CD4-positive, alpha-beta T cell treated with Interleukin-17A for 1 hour (primary cell): ENCODE results near the gene DIP2B.

Experiments
- DNase-seq: peaks from one replicate; pipeline ENCODE4 v3.0.0-alpha.2; 2020

Gene DIP2B

DNA sequence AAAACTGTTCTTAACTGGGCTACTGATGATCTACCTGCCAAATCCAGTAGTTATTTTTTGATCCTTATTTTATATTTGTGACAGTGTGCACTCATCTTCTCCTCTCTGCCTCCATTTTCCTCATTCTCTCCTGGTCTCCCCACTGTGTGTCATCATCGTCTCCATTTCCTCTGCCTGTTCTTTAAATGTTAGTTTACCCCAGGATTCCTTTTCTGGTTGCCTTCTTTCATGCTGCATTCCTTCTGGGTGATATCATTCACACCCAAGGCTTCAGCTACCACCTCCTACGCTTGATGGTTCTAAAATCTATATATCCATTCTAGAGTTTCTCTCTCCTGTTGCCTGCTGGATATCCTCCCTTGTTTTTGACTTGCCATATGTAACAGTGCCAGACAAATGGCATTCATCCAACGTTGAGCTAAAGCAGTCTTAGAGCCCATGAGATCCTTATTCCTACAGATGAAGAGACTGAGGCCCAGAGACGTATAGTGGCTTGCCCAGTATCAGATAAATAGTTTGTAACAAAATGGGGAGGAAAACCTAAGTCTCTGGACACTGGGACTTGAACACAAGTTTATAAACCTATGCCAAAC is 109.5 kb downstream of the DIP2B start:
- no peak for DNase-seq

DNA sequence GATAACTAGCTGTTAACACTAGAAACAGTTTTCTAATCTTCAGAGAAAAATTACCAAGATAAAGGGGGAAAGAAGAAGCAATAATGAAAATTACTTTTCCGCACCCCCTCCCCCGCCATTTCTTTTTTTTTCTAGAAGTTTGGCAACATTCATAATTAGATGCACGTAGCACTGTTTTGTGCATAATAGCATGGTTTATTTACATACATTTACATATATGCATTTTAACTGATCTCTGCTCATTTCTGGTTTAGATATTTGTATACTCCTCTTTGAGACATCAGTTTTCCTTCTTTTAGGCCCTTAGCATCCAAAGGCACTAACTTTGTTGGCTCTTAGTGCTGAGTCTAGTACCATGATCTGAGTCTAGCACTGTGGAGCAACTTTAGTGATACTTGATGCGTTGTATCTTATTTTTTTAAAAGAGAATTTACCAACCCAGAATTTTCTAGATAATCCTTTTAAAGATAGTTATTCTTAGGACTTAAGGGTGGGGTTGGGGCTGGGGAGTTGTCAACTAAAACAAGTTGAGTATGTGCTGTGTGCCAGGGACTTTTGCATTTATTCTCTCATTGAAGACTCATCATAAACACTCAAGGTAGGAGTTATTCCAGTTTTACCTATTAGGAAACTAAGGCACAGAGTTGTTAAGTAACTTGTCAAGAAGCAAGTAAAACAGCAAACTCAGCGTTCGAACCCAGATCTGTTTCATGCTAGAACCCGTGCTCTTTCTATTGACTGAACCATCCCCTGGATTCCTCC is 110.5 kb downstream of the DIP2B start:
- DNase-seq: no peak

DNA sequence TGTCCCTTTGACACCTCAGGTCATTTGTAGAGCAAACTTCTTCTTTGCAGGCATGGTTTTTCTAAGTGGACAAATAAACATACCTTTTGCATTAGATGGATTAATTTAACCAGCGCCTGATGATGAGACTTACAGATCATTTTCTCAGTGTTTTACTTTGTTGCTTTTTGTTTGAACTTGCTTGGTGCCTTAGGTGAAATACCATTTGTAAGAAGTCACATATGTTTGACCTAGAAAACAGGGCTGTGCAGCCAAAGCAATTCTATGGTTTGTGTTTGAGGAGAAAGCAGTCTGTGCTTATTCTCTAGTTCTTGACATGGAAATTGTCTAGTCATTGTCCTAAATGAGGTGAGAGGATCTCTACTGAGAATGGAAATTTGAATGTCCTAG is 111.1 kb downstream of the DIP2B start:
- no peak for DNase-seq

DNA sequence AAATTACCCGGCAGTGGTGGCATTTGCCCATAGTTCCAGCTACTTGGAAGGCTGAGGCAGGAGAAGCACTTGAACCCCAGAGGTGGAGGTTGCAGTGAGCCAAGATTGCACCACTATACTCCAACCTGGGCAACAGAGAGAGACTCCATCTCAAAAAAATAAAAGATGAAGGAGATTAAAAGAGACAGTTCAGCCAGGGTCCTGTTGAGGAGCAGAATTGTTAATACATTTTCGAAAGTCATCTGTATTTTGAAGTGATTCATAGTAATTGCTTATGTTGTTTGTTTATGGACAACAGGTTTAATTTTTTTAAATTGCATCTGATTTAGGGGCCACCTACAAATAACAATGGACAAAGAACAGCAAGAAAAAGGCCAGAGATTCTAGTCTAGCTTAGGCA is 112.9 kb downstream of the DIP2B start:
- DNase-seq: no peak

DNA sequence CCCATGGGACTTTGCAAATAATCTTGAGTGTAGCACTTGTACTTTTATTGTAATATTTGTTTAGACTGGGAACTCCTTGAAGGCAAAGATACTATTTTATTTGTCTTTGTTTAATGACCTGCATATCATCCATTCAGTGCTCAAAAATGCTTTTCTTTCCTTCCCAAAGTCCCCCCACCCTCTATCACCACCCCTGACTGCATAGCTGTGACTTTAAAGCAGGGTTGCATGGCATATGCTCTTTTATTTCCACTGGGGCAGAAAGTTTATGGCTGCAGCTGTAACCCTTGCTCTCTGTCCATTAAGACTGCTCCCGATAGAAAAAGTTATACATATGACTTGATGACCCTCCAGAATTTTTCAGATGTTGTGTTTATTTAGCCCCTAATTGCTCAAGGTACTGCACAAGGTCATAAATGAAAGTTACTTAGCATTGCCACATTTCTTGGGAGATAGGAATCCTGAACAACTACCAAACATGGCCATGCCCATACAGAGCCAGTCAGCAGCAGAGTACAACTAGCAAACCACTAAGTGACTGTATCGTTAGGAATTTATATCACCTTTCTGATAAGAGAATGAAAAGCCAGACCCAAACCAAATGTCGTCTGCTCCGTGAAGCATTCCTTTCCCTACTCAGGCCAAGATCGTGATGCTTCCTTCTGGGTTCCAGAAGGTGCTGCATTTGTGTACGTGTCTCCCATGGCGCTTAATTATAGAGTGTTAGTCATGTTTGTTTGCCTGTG is 114.3 kb downstream of the DIP2B start:
- DNase-seq: no peak

DNA sequence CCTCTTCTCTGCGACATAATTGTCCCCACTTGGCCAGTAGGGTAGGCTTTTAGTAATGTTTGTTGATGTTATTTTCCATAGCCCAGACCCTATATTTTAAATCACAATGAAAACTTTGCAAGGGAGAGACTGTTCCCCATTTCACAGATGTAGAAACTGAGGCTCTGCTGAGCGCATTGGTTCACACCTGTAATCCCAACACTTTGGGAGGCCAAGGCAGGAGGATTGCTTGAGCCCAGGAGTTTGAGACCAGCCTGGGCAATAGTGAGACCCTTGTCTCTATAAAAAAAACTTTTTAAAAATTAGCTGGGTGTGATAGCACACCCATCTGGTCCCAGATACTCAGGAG is 114.8 kb downstream of the DIP2B start:
- DNase-seq: no peak

DNA sequence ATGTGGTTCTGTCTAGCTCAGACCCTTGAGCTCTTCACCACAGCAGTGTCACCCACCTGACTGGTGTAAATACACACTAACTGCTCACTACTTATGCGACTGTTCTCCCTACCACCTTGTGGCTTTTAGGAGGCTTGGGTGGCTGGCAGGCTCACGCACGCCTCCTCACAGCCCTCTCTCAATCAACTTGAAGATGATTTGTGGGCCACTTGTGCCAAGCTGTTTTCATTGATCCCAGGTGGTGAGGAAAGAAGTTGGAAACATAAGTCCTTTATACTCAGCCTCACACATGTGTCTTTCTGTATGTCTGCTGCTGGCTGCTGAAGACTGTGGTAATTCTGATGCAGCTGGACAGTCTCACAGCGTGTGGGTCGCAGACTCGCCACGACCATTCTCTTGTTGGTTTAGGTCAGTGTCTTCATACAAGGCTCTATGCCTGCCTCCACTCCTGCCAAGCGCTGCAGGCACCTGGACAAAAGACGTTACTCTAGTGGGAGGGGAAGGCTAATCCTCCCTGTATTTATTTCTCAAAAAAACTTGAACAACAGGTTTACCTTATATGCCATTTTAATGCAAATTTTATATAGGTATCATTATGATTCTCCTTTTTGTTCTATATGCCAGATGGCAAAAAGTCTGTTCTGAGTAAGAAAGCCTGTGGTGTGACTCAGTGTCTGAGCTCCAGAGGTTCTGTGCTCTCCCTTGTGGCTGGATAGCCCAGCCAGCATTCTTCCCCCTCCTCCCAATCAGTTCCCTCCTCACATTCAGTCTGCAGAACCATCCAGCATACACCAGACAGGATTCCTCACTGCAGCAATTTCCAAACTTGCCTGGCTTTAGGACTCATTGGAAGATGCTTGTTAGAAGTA is 115.6 kb downstream of the DIP2B start:
- no peak for DNase-seq

DNA sequence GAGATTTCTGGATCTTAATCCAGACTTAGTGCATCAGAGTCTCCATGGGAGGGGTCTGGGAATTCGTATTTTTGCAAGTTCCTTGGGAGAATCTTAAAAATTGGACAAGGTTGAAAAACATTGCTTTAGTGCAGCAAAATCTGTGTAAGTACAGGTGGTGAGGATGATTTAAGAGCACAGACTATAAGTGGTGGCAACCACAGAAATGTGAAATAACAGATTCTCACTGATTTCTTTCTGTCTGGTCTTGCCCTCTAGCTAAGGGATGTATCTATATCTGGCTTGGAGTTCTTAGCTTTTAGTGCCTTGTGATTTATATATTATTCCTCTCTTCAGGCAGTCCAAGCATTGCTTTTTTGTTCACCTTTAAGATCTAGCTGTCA is 116.2 kb downstream of the DIP2B start:
- no peak for DNase-seq

DNA sequence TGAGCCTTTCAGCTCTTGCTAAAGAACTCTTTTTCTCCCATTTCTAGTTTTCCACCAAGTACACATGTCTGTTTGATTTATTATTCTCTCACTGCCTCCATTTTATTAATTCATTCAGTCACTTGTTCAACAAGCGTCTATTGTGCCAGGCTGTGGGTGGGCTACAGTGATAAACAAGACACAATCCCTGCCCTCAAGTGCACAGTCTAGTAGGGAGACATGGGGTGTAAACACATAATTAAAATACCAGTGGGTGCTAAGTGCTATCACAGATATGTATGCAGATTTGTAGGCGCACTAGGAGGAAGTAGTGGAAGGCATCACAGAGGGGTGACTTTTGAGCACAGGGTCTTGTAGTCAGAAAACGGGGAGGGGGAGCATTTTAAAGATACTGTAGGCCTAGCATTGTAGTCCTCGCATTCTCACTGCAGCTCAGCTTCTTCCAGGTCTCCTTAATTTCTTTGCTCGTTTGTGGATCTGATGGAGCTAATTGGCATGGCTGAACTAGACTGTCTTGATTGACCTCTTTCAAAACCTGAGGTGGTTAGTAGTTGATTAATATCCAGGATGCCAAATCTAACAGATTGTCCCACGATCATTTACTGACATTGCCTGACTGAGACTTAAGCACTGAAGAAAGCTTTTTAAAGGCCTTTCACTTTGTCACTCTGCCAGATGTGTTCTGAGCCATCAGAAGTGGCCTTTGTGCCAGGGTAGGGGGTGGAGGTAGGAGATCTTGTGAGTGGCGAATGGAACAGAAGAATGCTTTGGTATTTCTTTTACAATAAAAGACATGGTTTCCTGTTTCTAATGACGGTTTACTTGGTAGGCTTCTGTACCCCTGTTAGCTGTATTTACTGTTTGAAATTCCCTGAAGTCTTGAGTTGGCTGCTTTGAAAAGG is 116.9 kb downstream of the DIP2B start:
- no peak for DNase-seq

DNA sequence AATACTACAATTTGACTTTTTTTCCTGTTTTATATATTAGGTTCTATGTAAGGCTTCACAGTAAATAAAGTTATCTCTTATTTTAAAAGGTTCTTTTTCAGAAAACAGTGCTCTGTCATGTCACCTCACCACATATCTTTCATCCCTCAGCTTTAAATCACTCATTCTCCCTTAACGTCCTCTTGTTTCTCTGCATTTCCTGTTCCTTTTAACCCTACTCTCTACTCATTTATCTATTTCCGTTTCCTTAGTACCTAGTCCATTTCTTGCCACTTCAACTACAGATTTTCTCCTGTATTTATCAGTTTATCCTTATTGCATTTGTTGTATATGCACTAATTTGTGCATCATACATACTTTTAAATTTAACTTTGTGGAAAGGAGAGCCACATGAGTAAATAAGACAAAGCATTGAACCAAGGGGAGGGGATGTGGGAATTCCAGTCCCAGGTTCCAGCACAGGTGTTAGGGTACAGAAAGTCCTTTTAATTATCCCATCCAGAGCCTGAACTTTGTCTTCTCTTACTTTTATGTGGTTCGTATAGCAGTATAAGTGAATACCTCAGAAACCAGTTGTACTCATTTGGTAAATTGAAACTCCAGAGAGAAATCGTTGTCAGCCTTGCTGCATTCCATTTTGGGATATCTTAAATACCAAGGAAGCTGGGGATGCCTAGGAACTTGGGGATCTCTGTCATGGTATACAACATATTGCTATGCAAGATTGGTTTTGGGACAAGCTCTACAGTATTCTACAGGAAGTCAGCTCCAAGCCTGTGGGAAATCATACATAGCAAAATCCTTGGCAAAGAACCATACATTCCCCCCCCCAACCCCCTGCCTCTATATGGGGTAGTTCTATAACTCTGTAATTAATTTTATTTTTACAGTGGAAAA is 120.5 kb downstream of the DIP2B start:
- peak; percentile 13 for DNase-seq

DNA sequence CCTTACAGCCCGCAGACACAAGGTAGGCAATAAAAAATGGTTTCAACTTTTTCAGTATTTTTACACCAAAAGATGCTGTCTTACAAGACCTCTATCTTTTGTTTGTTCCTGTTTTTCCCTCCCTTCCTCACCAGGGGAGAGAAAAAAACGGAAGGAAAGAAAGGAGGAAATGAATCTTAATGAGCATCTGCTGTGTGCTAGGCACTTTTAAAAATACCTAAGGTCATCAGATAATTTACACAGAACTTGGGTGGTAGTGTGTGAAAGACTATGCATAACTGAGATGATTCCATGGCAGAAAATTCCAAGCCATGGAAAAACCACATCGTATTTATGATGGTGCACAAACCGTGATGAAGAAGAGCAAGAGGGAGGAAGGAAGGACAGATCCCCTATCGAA is 121.2 kb downstream of the DIP2B start:
- no peak for DNase-seq

DNA sequence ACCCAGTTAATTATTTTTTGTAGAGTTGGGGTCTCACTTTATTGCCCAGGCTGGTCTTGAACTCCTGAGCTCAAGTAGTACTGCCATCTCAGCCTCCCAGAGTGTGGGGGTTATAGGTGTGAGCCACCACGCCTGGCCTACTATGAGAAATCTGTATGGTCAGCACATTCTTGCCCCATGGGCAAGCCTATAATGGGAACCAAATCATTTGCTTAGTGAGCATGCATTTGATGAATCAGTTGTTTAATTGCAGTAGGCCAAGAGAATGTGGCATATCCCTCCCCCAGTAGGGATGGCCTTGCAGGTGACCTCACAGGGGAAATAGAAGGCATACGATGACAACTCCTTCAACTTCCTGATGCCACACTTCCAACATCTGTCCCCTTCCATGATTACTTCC is 122.7 kb downstream of the DIP2B start:
- no peak for DNase-seq

DNA sequence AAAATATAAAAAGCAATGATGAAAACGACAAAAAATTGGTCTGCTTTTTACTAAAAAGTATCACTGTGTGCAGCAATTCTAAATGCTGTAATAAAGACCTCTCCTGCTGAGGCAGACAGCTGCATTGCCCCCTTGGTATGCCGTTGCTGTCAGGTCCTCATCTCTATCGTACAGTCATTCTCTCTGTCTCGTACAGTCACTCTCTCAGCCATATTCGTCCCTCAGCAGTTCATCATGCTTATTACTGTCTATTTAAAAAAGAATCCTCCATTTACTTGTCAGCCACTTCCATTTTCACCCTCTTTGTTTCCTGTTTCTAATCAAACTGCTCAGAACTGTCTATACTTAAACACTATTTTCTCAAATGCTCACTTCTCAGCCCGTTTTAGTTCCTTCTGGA is 123.6 kb downstream of the DIP2B start:
- no peak for DNase-seq

DNA sequence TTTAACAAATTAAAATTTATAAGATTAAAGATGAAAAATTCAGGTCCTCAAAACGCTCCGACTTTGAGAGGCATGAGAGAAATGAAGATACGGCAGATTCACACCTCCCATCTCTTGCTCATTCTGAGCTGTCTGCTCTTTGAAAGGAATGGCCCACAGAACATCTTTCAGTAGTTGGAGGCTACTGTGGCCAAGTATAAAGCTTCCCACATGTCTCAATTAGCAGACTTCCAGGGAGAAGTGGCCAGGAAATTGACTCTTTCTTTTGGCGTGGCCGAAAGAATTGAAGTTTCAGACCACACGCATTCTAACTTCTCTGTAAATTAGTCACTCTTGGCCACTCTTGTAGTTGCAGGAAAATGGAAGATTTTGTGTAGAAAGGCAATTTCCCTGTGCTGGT is 129.2 kb downstream of the DIP2B start:
- no peak for DNase-seq

DNA sequence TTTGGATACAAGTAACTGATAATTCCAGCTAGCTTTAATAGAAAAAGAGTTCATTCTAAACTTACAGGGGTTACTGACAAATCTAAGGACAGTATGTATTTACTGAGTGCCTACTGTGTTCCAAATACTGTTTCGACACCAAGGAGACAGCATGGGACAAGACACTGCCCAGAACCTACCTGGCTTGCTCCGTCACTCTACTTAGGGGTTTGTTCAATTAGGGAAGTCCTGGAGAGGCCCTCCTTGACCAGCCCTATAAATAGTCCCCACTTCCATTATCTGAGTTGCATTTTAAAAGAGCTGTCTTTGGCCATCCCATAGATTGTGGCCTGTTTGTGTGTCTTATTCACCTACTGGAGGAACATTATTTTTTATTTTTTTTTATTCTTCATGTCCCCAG is 129.6 kb downstream of the DIP2B start:
- no peak for DNase-seq

DNA sequence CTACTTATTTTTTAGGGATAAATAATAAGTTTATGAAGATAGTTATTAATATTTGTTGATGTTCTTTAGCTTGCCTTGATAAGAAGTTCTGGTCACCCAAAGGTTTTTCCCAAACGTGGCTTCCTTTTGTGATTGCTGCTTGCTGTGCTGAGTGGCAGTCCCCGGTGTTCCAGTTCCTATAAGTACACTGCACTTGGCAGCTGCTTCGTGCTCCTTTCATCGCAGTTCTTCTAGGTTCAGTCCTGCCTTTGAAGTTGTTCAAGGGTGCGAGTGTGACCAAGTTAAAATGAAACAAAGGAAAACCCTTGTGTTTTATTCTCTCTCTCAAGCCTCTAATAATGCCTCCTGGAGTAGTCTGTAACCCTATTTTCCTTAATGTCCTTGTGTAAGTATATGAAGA is 130.6 kb downstream of the DIP2B start:
- DNase-seq: no peak

DNA sequence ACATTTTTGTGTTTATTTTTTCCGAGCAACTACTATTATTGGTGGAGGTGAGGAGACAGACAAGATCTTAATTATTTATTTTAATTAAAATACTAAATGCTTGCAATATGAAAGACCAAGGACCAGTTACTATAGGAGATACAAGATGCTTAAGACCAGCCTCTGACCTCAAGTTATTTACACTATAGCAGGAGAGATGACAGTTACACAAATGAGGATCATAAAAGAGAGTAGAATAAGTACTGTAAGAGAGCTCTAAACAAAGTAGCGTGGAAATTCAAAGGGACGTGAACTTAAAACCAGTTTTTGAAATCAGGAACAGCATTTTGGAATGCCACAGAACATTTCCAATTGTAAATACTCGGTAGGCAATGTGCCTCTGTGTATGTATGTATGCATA is 131.1 kb downstream of the DIP2B start:
- no peak for DNase-seq

DNA sequence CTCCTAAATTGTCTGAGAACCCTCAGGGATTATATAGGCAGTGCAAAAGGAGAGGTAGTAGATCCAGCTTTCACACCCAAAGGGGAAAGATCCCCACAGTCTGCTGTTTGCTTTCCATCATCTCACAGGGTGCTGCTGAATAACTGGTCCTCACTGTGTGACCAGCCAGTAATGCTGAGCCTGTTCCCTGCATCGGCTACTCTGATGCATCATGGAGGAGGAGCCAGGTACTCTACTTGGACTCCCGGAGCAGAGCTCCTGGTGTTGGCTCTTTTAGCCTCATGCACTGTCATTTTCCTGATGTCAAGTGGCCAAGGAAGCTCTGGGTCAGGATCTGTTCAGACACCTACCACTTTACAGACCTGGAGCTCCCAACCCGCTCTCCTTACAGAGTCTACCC is 131.7 kb downstream of the DIP2B start:
- no peak for DNase-seq

DNA sequence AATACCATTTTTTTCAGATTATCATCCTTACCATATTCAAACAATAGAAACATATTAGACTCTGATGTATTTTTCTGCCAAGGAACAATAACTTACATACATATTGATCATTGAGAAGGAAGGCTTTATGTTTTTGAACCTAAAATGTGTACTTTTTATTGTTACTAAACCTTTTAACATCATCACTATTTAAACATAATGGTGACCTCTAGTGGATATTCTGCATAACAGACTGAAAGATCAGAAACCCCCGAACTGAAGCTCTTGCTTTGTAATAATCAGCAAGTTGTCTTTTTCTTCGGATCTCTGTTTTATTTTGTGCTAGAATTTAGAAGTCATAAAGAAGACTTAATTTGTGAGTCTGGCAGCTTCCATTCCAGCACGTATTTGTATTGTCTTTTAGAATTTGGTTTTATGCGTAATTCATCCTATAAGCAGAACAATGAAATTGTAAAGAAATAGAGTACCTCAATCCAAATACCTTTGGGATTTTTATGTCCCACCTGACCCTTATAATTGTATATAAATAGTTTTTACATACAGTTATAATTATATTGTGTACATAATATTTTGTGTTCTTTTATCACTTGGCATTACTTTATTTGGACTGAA is 133.2 kb downstream of the DIP2B start:
- DNase-seq: peak; percentile 68

DNA sequence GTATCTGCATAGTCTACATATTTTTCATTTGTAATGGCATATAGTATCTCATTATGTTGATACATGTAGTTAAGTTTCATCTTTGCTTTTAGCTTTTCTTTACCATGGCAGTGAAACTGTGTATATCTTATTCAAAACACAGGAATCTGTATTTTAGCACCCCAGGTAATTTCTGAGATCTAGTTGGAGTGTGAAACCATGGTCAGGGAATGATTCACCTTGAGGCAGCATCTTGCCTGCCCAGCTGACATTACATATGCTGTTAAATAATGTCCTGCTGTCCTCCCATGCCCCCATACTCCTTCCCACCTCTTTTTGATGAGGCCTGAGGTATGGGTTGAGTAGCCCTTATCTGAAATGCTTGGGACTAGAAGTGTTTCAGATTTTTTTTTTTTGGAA is 133.7 kb downstream of the DIP2B start:
- no peak for DNase-seq

DNA sequence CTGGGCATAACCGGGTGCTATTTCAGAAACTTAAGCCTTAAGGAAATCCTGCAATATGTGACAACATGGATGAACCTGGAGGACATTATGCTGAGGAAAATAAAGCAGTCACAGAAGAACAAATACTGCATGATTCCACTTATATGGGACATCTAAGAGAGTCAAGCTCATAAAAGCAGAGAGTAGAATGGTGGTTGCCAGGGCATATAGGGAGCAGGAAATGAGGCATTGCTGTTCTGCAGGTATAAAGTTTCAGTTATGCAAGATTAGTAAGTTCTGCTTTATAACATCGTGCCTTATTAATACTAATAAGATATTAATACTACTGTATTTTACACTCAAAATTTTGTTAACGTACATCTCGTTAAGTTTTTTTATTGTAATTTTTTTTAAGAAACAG is 134.9 kb downstream of the DIP2B start:
- no peak for DNase-seq
